Measurements from ENCODE around the gene ABHD16A. TPM values are rescaled to one million over a fixed set of nuclear protein-coding genes. Genes with fewer than 3 reads are reported as not detected.

ABHD16A gene
- total and polyA plus RNA-seq, 2 of the 13 experiments (the other 11 are each of a cell fraction or from before 2014, with no cell fraction given): 43.5 to 45.4 TPM

DNA sequence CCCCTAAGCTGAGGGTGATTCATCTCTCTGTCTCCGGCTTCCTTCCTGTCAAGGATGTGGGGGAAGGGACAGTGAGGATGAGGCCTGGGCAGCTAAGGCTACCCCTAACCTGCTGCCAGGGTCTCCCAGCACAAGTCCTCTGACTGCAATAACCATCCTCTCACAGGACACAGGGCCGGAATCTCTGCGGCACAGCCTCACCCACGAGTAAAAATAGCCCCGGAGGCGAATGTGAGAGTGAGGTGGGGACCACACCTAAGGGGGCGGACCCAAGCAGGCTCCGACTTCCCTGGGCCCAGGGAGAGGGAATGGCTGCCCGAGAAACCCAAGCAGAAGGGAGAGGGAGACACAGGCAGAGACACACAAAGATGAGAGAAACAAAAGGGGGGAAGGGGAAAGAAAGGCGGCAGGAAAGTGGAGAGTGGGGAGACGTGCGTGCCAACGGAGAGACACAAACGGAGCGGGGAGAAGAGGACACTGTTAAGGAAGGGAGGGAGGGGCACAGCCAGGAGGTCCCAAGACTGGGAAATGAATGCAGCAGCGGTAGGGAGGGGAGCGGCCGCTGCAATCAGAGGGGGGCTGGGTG is 31.8 kb upstream of the ABHD16A start (continued):
- TF ChIP-seq, protein P1, sequence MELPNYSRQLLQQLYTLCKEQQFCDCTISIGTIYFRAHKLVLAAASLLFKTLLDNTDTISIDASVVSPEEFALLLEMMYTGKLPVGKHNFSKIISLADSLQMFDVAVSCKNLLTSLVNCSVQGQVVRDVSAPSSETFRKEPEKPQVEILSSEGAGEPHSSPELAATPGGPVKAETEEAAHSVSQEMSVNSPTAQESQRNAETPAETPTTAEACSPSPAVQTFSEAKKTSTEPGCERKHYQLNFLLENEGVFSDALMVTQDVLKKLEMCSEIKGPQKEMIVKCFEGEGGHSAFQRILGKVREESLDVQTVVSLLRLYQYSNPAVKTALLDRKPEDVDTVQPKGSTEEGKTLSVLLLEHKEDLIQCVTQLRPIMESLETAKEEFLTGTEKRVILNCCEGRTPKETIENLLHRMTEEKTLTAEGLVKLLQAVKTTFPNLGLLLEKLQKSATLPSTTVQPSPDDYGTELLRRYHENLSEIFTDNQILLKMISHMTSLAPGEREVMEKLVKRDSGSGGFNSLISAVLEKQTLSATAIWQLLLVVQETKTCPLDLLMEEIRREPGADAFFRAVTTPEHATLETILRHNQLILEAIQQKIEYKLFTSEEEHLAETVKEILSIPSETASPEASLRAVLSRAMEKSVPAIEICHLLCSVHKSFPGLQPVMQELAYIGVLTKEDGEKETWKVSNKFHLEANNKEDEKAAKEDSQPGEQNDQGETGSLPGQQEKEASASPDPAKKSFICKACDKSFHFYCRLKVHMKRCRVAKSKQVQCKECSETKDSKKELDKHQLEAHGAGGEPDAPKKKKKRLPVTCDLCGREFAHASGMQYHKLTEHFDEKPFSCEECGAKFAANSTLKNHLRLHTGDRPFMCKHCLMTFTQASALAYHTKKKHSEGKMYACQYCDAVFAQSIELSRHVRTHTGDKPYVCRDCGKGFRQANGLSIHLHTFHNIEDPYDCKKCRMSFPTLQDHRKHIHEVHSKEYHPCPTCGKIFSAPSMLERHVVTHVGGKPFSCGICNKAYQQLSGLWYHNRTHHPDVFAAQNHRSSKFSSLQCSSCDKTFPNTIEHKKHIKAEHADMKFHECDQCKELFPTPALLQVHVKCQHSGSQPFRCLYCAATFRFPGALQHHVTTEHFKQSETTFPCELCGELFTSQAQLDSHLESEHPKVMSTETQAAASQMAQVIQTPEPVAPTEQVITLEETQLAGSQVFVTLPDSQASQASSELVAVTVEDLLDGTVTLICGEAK (IDR thresholded peaks at IDR 0.05): no peak
- TF ChIP-seq, protein P1 (CRISPR knock-in tag; IDR thresholded peaks at IDR 0.05): peak; percentile 15; the same call in 1 of the 2 replicates
- TF ChIP-seq WIZ (CRISPR knock-in tag; IDR thresholded peaks at IDR 0.05) (no peak), ZNF33A (CRISPR knock-in tag; IDR thresholded peaks at IDR 0.05; ENCODE audit: borderline replicate concordance) (no peak), TBP (CRISPR knock-in tag; IDR thresholded peaks at IDR 0.05) (no peak), ZNF563 (CRISPR knock-in tag; IDR thresholded peaks at IDR 0.05) (no peak; the same call in 1 of the 2 replicates), ONECUT2 (CRISPR knock-in tag; IDR thresholded peaks at IDR 0.05) (no peak), HDAC1 (CRISPR knock-in tag; IDR thresholded peaks at IDR 0.05) (peak; percentile 52; the same call in 1 of the 2 replicates), ZC3H13 (CRISPR knock-in tag; IDR thresholded peaks at IDR 0.05) (no peak), HHEX (CRISPR knock-in tag; IDR thresholded peaks at IDR 0.05) (no peak), RAD21 (CRISPR knock-in tag; IDR thresholded peaks at IDR 0.05) (no peak), ARNT (IDR thresholded peaks at IDR 0.05) (no peak), HOXA7 (CRISPR knock-in tag; IDR thresholded peaks at IDR 0.05) (no peak), RARG (CRISPR knock-in tag; IDR thresholded peaks at IDR 0.05; ENCODE audit: low read depth) (no peak), SYNCRIP (IDR thresholded peaks at IDR 0.05; ENCODE audit: insufficient read depth, low read depth, low read length) (no peak)
- TF ChIP-seq, protein P2, sequence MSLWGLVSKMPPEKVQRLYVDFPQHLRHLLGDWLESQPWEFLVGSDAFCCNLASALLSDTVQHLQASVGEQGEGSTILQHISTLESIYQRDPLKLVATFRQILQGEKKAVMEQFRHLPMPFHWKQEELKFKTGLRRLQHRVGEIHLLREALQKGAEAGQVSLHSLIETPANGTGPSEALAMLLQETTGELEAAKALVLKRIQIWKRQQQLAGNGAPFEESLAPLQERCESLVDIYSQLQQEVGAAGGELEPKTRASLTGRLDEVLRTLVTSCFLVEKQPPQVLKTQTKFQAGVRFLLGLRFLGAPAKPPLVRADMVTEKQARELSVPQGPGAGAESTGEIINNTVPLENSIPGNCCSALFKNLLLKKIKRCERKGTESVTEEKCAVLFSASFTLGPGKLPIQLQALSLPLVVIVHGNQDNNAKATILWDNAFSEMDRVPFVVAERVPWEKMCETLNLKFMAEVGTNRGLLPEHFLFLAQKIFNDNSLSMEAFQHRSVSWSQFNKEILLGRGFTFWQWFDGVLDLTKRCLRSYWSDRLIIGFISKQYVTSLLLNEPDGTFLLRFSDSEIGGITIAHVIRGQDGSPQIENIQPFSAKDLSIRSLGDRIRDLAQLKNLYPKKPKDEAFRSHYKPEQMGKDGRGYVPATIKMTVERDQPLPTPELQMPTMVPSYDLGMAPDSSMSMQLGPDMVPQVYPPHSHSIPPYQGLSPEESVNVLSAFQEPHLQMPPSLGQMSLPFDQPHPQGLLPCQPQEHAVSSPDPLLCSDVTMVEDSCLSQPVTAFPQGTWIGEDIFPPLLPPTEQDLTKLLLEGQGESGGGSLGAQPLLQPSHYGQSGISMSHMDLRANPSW (CRISPR knock-in tag; IDR thresholded peaks at IDR 0.05; ENCODE audit: borderline replicate concordance): no peak
- TF ChIP-seq, protein P3, sequence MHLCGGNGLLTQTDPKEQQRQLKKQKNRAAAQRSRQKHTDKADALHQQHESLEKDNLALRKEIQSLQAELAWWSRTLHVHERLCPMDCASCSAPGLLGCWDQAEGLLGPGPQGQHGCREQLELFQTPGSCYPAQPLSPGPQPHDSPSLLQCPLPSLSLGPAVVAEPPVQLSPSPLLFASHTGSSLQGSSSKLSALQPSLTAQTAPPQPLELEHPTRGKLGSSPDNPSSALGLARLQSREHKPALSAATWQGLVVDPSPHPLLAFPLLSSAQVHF (CRISPR knock-in tag; IDR thresholded peaks at IDR 0.05): no peak
